Measurements from ENCODE around the gene PLCXD3. TPM values are rescaled to one million over a fixed set of nuclear protein-coding genes. Genes with fewer than 3 reads are reported as not detected.

PLCXD3 gene
- total RNA-seq, 1 donor from 2014 or later = not detected

DNA sequence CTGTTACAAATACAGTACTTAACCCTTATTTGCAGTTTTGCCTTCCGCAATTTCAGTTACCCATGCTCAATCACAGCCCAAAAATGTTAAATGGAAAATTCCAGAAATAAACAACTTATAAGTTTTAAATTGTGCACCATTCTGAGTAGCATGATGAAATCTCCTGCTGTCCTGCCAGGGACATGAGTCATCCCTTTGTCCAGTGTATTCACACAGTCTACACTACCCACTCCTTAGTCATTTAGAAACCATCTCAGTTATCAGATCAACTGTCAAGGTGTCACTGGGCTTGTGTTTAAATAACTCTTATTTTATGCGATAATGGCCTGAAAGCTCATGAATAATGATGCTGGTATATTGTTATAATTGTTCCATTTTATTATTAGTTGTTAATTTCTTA lies 95.8 kb downstream of the PLCXD3 start:
- no peaks in the 10 kb centered on the region for H3K9me3 Mint-ChIP-seq (ENCODE audit: unreplicated experiment)
- TF ChIP-seq, protein P1, sequence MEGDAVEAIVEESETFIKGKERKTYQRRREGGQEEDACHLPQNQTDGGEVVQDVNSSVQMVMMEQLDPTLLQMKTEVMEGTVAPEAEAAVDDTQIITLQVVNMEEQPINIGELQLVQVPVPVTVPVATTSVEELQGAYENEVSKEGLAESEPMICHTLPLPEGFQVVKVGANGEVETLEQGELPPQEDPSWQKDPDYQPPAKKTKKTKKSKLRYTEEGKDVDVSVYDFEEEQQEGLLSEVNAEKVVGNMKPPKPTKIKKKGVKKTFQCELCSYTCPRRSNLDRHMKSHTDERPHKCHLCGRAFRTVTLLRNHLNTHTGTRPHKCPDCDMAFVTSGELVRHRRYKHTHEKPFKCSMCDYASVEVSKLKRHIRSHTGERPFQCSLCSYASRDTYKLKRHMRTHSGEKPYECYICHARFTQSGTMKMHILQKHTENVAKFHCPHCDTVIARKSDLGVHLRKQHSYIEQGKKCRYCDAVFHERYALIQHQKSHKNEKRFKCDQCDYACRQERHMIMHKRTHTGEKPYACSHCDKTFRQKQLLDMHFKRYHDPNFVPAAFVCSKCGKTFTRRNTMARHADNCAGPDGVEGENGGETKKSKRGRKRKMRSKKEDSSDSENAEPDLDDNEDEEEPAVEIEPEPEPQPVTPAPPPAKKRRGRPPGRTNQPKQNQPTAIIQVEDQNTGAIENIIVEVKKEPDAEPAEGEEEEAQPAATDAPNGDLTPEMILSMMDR (IDR thresholded peaks at IDR 0.05) = no peak
- no peak for DNase-seq (ENCODE audit: extremely low spot score, unreplicated experiment)
- no peaks in the 10 kb centered on the region for H3K27me3 Mint-ChIP-seq (ENCODE audit: unreplicated experiment)
- no peak overlapping the region for H3K27ac Mint-ChIP-seq (ENCODE audit: unreplicated experiment)
- no peaks in the 10 kb centered on the region for H3K4me1 Mint-ChIP-seq (ENCODE audit: unreplicated experiment)
- no peak overlapping the region for H3K4me3 Mint-ChIP-seq (ENCODE audit: unreplicated experiment)
- H3K36me3 Mint-ChIP-seq (ENCODE audit: unreplicated experiment) = no peaks in the 10 kb centered on the region

DNA sequence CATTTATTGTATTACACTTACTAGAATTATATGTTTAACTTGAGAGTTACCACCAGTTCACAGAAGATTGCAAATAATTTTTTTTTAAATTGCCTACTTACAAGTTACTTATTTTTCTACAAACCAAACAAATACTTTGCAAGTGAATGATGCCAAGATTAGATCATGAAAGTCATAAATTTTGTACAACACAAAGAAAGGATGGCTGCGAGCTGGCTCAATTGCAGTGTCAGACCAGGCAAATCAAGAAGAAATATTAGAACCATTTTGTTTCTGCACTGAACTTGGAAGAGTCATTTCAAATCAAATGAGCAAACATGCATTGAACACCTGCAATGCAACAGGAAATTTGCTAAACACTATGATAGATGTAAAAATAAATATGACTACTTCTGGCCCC lies 97.3 kb downstream of the PLCXD3 start:
- Mint-ChIP-seq H3K4me1 (ENCODE audit: unreplicated experiment) (no peaks in the 10 kb centered on the region), H3K36me3 (ENCODE audit: unreplicated experiment) (no peaks in the 10 kb centered on the region), H3K4me3 (ENCODE audit: unreplicated experiment) (no peak overlapping the region), H3K27ac (ENCODE audit: unreplicated experiment) (no peak overlapping the region), H3K27me3 (ENCODE audit: unreplicated experiment) (no peaks in the 10 kb centered on the region), H3K9me3 (ENCODE audit: unreplicated experiment) (no peaks in the 10 kb centered on the region)
- DNase-seq (ENCODE audit: extremely low spot score, unreplicated experiment) = no peak
- TF ChIP-seq, protein P1 (IDR thresholded peaks at IDR 0.05) = no peak

DNA sequence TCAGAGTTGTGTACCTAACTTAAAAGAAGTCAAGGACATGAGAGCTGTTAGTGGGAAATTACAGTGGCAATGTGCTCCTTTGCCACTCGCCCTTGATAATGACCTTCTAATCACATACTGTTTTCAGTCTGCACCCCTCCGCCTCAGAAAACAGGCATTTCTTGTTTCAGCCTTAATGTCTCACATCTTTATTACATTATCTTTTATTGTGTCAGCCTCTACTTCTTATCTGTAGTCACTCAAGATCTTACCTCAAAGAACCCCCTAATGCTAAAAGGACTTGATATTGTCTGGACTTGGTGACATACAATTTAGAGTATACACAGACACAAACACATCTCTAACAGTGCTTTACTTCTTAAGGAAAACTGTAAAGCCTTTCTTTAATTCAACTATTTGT lies 97.9 kb downstream of the PLCXD3 start:
- Mint-ChIP-seq H3K4me1 (ENCODE audit: unreplicated experiment) (no peaks in the 10 kb centered on the region), H3K4me3 (ENCODE audit: unreplicated experiment) (no peak overlapping the region), H3K9me3 (ENCODE audit: unreplicated experiment) (no peaks in the 10 kb centered on the region), H3K27ac (ENCODE audit: unreplicated experiment) (no peak overlapping the region), H3K27me3 (ENCODE audit: unreplicated experiment) (no peaks in the 10 kb centered on the region), H3K36me3 (ENCODE audit: unreplicated experiment) (no peaks in the 10 kb centered on the region)
- DNase-seq (ENCODE audit: extremely low spot score, unreplicated experiment) = no peak
- TF ChIP-seq, protein P1 (IDR thresholded peaks at IDR 0.05) = no peak

DNA sequence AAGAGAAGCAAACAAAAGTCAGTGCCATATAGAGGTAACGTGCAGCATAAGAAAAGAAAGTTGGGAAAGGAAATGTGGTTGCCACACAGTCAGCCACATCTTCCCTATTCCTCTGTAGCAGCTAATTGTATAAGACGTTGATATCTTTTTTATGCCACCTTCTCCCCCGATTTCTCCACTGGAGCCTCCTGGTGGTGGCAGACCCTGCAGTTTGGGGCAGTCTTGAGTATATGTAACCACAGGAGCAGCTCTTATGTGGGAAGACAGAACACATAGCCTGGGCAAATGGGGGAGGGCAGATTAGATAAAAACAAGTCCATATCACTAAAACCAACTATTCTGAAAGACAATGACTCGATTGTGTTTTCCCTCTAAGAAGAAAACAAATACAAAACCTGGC lies 99.7 kb downstream of the PLCXD3 start:
- H3K4me1 Mint-ChIP-seq (ENCODE audit: unreplicated experiment) = no peaks in the 10 kb centered on the region
- TF ChIP-seq, protein P1 (IDR thresholded peaks at IDR 0.05) = no peak

DNA sequence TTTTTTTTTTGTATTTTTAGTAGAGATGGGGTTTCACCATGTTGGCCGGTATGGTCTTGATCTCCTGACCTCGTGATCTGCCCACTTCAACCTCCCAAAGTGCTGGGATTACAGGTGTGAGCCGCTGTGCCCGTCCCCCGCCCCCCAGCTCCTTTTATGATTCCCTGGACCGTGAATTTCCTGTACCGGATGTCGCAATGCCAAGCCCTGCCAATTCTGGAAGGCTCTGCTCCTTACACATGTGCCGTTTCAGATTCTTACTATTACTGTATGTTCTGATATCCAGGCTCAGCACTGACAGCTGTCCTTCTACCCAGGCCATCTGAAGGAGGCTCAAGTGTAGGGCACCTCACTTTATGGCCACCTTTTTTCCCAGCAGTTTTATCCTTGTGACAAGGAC lies 100.1 kb downstream of the PLCXD3 start:
- Mint-ChIP-seq H3K36me3 (ENCODE audit: unreplicated experiment) (no peaks in the 10 kb centered on the region), H3K4me1 (ENCODE audit: unreplicated experiment) (no peaks in the 10 kb centered on the region), H3K27me3 (ENCODE audit: unreplicated experiment) (no peaks in the 10 kb centered on the region), H3K9me3 (ENCODE audit: unreplicated experiment) (no peaks in the 10 kb centered on the region), H3K27ac (ENCODE audit: unreplicated experiment) (no peak overlapping the region), H3K4me3 (ENCODE audit: unreplicated experiment) (no peak overlapping the region)
- DNase-seq (ENCODE audit: extremely low spot score, unreplicated experiment) = no peak
- TF ChIP-seq, protein P1 (IDR thresholded peaks at IDR 0.05) = no peak

More for the DNA sequence above, 99.7 kb downstream of the PLCXD3 start:
- H3K9me3 Mint-ChIP-seq (ENCODE audit: unreplicated experiment) = no peaks in the 10 kb centered on the region
- DNase-seq (ENCODE audit: extremely low spot score, unreplicated experiment) = no peak
- no peak overlapping the region for H3K4me3 Mint-ChIP-seq (ENCODE audit: unreplicated experiment)
- H3K36me3 Mint-ChIP-seq (ENCODE audit: unreplicated experiment) = no peaks in the 10 kb centered on the region
- H3K27me3 Mint-ChIP-seq (ENCODE audit: unreplicated experiment) = no peaks in the 10 kb centered on the region
- no peak overlapping the region for H3K27ac Mint-ChIP-seq (ENCODE audit: unreplicated experiment)
